Activated T-helper 9 cell treated with anti-CD3 and anti-CD28 coated beads, Interleukin-2, amount 50 U/mL, for 16 hours (primary cell): ENCODE measurements around the gene WDR20.

Source experiments
- DNase-seq: peaks from one replicate; pipeline ENCODE4 v3.0.0-alpha.2; 2020; ENCODE audit warnings: low read depth

WDR20 gene

DNA sequence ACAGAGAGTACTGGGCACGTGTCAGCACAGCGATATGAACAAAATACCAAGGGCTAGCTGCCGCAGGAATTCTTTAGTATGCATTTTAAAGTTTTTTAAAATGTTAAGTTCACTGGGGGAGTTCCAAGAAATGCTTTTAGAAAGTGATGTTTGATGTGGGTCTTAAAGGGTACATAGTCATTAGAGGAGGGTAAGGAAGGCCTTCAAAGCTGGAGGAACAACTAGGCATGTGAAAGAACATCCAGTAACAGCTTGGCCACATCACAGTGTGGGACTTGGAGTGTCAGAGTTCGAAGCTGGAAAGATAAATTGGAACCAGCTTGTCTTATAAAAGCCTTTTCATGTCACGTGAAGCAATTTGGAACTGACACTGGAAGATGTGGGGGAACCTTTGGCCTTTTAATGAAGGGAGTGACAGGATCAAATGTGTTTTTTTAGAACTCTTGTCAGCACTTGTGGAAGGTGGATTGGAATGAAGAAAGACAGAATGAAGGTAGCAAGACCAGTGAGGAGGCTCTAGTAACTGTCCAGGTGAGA lies 57.7 kb downstream of the WDR20 start:
- no peak for DNase-seq

DNA sequence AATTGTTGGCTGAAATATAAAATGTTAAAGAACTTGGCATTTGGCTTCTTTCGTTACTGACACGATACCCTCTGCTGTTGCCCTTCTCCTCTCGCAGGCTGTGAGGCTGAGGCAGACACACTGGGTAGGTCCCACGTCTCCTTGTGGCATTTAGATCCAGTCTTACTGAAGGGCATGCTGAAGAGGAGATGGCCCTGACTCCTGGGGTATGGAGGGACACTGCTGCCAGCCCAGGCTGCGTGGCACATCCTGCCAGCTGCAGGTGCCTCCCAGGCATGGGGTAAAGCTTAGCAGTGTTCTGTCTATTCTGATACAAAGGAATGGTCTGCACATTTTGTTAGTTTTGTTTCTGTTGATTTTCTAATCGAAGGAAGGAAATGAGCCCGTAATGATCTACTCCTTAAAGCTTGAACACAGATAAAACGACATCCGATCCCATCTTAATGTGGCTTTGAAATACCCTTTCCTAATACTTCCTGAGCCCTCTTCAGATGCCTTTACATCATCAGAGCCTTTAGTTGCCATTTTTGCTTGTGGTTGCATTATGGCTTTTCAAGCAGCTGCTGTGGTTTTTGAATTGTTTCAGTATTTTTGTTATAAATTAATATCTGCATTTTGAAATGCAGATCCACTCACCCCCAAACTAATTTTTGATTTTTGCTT lies 61.1 kb downstream of the WDR20 start:
- no peak for DNase-seq

DNA sequence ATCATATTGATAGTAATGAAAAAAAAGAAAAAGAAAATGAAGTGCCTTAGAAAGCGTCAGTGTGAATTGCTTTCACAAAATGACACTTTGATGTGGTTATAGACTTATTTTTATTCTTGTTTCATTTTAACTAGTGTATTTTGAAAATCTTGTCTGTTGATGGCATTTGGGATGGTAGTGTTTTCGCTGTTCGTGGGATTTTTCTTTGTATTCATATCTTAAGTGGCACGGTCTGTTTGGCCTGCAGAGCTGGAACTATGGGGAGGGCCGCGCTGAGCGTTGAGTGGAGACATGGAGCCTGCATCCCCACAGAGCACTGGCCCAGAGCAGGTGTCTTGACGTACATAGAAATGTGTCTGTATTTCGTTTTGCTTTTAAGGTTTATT lies 61.6 kb downstream of the WDR20 start:
- no peak for DNase-seq

DNA sequence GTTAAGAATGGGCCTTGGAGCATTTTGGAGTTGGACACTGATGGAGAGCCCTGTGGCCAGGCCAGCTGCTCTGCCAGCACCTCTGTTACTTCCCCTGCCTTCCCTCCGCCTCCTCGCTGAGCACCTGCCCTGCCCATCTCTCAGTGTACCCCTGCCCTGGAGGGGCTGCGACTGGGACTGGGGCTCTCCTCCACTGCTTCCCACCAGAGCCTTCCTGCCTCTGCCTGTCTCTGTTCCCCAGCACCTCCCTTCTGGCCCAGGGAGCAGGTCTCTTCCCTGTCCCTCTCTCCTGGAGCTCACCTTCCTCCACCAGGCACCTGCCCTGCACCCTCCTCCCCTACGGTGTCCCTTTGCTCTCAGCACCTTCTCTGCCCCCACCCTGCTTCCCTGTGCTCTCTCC lies 62.1 kb downstream of the WDR20 start:
- DNase-seq = no peak

DNA sequence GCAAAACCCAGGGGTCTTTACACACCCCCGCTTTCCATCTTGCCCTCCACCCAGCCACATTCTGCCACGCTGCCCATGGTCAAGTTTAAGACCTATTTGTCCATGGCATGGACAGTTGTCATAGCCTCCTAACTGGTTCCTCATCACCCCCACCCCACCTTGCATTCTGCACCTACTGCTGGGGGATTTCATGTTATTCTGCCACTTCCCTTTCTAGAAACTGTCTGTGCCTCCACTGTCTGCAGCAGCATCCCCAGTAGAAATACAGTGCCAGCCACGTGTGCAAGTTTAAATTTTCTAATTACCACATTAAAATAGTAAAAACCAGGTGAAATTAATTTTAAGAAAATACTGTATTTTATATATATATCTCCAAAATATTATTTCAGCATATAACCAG lies 63.2 kb downstream of the WDR20 start:
- DNase-seq = no peak

DNA sequence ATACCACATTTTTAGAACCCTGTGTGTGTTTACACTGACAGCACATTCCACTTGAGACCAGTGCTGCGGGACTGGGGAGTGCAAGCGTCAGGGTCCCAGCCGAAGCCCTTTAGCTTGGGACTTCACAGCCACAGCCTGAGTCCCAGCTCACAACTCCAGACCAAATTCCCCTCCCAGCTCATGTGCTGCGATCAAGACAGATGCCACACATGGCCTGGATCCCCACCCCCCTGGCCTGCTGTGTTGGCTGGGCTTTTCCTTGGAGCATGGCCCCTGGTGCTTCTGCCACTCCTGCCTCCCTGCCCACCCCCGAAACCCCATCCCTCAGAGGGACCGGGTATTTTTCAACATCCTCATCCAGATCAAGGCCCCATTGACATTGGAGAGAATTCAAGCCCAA lies 63.7 kb downstream of the WDR20 start:
- no peak for DNase-seq

DNA sequence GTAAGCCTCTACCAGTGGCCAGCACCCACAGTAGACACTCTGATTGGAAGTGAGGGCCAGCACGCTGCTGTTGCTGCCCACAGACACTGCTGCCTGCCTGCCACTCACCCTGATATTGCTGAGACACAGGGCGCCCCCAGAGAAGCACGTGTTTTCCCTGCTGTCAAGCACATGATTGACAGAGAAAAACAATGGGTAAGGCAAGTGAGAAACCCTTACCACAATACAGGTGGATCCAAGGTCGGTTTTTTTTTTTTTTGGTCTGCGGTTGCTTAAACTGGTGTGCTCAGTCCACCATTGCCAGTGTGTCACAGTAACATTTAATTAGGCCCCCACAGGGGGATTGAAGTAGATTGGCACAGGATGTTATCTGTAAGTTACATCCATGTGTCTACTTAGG lies 65.9 kb downstream of the WDR20 start:
- DNase-seq = no peak

DNA sequence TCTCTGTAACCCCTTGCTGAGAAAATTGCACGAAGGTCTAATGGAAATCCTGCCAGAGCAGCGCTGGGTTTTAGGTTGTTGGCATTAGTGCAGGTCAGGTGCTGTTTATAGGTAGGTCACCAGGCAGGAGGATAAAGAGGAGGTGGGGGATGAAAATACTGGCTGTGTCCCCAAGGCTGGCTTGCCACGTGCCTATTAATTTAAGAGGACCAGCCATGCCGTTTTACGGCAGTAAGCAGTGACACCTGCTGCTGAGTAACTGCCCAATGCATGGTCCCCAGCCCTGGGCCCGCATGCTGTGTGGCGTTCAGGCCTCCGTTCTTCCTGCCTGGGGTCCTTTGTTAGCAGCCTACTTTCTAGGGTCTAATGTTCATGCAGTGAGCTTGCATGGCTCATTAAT lies 67.2 kb downstream of the WDR20 start:
- no peak for DNase-seq

DNA sequence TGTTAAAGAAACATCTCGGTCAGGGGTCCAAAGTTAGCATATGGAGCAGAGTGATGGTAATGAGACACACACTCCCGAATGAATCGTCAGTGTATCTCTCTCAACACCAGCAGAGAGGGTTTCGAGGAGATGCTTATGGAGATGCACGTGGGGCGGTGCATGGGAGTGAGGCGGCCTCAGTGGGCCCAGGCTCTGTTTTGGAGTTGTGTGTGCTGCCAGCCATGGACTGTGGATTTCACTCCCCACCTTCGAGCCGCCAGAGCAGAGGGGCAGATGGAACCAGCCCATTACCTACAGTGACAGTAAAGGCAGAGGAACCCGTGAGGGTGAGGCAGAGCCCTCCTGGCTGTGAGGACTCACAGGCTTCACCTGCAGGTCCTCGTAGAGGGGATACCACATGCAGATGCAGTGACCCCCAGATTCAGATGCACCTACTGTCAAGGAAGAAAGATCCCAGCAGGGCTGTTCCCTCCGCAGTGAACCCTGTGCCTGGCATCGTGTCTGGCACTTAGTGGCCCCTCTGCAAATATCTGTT lies 68.2 kb downstream of the WDR20 start:
- DNase-seq = no peak

DNA sequence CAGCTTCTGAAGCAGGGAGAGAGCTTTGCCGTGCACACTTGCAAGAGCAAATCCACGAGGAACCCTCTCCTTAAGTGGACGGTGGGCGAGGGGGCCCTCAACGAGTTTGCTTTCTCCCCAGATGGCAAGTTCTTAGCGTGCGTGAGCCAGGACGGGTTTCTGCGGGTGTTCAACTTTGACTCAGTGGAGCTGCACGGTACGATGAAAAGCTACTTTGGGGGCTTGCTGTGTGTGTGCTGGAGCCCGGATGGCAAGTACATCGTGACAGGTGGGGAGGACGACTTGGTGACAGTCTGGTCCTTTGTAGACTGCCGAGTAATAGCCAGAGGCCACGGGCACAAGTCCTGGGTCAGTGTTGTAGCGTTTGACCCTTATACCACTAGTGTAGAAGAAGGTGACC lies 69.0 kb downstream of the WDR20 start:
- no peak for DNase-seq

DNA sequence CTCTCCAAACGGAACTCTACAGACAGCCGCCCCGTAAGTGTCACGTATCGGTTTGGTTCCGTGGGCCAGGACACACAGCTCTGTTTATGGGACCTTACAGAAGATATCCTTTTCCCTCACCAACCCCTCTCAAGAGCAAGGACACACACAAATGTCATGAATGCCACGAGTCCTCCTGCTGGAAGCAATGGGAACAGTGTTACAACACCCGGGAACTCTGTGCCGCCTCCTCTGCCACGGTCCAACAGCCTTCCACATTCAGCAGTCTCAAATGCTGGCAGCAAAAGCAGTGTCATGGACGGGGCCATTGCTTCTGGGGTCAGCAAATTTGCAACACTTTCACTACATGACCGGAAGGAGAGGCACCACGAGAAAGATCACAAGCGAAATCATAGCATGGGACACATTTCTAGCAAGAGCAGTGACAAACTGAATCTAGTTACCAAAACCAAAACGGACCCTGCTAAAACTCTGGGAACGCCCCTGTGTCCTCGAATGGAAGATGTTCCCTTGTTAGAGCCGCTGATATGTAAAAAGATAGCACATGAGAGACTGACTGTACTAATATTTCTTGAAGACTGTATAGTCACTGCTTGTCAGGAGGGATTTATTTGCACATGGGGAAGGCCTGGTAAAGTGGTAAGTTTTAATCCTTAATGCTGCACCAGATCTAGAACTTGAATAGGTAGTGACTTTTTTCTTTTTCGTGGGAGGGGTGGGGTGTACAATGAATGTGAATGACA lies 69.7 kb downstream of the WDR20 start:
- DNase-seq = no peak

DNA sequence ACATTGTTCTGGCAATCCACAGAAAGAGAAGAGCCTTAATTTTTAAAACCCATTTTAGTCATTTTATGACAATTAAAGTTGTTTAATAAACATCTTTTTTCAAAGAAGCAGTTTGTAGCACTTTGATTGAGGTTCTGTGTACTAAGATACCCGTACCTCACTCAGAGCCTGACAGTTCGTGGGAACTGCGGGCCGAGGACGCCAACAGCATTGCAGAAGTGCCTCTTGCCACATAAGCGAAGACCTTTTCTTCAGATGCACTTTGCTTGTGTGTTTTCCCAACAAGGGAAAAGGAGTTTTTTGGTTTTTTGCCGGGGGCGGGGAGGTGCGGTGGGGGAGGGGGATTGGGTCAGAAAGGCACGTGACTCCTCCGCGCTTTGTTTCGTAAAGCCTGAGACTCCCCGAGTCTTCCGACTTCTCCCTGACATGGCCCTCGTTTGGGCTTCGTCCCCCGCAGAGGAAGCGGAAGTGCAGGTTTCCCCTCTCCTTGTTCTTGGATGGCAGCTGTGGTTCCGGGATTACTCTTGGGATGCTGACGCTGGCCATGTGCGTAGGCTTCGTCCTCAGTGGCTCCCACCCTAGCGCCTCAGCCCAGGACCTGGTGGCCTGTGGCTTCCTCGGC lies 70.8 kb downstream of the WDR20 start:
- DNase-seq = no peak

DNA sequence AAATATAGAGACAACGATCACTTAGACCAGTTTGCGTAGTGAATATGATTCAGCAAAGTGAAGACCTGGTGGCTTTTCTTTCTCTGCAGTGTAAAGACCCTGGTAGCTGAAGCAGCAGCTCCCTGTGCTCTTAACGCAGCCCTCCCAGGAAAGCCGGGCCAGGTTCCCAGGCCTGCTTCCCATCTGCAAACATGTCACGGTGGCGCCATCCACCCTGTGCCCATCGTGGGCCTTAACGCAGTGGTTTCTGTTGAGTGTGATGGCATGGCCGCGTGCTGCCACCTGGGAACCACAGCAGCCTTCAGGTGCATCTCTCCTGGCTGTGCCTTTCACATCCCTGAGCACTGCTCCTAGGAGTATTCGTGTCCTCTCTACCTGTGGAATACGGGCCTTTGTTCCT lies 71.5 kb downstream of the WDR20 start:
- no peak for DNase-seq

DNA sequence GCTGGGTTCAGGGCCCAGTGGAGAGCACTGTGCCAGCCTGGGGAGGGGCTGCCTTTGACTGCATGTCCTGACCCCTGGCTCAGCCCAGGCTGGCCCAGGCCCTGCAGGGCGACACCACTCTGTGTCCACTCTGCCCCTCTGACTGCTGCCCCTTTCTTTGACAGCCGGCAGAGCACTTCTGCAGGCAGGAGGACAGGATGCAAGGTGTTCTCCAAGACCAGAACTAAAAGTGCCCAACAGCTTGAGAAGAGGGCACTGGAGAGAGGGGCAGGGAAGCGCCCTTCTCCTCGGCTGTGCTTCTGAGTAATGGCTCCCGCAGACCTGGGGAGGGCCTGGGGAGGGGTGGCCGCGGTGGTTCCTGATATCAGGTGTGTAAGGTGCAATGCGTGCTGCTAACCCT lies 72.7 kb downstream of the WDR20 start:
- no peak for DNase-seq

DNA sequence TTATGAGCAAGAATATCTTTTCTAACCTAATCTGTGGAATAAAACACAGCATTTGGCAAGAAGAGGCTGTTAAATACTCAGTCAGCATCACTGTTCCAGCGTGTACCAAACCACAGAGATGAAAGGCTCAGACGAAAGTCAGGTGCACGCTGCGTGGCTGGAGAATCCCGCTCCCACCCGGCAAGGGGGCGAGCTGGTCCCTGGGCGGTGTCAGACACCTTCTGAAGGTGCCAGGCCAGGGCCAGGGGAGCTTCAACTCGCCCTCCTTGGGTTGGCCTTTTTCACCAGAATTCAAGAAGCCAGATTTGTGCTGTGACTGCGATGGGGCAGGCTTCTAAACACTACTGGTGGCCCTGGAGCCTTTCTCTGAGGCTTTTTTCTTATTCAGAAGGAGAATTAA lies 73.1 kb downstream of the WDR20 start:
- no peak for DNase-seq

DNA sequence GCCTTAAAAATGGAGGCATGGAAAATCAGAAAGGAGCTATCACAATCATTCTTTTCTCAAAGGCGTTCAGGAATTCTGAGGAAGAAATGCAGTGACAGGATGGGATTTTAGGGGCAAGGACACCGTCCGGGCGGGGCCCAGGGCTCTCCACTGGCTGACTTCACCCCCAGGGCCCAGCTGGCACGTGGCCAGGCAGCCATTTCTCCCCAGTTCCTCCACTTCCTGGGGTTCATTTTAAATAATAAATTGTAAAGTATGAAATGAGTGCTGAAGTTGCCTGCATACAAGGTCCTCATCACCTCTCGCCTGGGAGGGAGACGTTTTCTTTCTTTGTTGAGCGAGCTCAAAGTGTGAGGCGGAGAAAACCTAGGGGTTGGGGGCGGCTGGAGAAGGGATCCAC lies 73.8 kb downstream of the WDR20 start:
- DNase-seq = no peak

DNA sequence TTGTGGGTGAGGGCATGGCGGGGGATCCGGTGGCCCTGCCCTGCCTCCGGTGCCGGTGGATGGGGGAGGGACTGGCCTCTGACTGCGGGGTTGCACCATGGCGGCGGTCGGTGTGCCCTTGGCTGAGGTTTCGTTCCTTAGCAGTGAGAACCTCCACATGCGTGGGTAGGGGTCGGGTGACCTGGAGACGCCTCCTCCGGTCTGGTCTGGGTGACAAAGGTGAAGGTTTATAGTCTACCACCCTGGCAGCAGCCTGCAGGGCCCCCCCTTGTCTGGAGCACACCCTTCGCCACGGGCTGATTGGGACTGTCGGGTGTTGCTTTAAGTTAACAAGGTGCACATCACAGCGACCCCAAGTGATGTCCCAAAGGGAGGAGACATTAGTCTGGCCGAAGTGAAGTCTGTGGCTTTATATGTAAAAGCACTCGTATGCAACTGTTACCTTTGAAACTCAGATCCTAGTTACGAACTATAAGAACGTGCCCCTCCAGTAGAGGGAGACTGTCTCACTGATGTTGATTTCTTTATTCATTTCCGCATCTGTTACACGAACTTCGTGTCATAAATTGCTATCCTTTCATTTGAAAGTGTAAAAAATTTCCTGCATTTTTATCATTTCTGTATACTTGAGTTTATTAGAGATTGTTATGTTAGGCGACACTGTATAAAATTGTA lies 74.4 kb downstream of the WDR20 start:
- DNase-seq = no peak

DNA sequence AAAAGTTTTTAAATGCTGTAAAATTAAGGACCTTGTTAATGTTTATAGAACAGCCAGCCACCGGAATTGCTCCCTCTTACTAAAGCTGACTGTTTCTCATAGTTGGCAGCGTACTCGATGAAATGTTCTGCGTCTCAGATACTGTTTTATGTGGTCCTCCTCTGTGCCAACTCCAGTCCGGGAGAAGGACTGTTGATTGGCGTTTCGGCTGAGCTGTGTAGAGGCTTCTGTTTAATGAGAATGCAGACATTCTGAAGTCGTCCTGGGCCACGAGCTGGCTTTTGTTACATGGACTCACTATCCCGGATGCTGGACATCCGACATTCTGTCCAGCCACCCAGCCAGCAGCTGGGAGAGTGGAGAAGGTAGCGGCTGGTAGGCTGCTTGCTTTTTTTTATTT lies 75.4 kb downstream of the WDR20 start:
- no peak for DNase-seq

DNA sequence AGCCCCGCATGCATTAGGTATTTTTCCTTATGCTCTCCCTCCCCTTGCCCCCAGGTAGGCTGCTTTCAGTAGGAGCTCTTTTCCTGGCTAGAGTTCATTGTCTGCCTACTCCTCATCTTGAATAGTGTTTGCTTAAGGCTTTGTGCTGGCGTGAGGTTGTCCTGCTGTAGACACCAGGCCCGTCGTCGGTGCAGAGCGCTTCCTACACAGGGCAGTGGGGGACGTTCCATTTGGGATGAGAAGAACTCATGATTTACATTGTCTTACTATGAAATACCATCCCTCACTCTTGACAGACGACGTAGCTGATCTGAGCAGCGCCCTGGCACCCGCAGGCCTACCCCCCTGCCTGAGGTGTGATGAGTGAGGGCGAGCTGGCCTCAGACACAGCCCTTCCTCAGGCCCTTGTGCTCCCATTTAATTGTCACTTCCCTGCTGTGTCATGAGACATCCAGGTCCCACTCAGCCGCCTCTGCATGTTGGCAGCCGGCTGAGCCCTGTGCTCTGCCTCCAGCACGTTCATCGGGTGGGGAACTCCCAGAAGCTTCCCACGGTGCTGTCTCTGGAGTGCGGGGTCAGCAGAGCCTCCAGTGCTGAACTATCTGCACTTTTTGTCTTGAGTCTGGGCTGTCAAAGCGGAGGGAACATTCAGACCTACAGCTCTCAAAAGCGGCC lies 76.0 kb downstream of the WDR20 start:
- DNase-seq = no peak

DNA sequence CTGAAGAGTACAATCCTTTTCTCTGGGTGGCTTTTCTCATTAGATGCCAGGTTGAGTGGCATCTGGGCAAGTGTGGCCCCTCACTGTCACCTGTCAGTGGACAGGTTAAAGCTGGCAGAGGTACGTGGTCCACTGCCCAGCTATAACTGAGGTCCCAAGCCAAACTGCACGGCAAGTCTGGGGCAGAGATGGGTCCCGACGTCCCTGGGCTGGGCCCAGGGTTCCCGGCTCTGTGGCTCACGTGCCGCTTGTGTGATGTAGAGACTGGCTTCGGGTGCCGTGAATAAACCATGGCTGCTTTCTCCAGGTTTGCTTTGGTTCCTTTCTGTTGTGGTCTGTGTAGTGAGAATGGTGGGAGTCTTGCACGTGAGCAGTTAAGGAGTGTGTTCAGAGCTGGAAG lies 77.7 kb downstream of the WDR20 start:
- no peak for DNase-seq

DNA sequence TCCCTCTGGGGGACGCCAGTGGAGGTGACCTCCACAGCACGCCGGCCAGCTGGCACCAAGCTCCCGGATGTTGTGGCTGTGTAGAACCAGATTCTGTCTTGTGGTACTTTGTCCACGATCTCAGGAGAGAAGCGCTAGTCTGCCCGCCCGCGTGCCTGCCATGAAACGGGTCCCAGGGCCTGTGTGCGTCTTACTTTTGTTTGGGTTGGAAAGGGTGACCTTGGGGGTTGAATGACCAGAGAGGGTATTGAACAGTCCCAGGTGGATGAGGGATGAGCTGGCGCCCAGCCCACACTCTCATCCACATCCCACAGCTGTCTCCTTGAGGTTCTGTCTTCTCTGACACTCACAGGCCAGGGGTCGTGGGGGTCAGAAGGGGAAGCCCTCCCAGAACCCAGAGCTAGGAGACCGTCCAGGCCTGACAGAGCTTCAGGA lies 78.3 kb downstream of the WDR20 start:
- DNase-seq = no peak

DNA sequence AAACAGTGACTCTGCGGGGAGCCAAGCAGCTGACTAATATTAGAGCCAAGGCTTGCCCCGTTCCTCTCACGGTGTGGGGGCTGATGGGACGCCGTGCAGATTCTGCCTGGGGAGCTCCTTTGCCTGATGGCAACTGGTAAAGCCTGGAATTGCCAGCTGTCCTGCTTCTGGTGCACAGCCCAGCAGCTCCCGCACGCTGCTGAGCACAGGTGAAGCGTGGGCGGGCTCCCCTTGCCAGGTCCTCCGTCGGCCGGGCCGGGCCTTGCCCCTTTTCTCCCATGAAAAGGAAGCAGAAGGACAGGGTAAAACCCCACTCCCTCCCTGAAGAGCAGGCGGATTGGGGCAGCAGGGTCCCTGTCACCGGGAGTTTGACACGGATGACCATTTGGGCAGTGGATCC lies 79.0 kb downstream of the WDR20 start:
- DNase-seq = no peak
